NB4 (cell line): ENCODE measurements around the gene DENND1B.

Source experiments
- DNase-seq: peaks from one replicate; pipeline ENCODE4 v3.0.0; 2010; ENCODE audit warnings: low read depth
- H3K4me3 ChIP-seq: one replicate; pipeline ENCODE4 v1.5.1; 2011; ENCODE audit warnings: mild to moderate bottlenecking, low read depth, low read length, moderate library complexity
- CTCF ChIP-seq: IDR thresholded peaks from one replicate; pipeline ENCODE4 v1.5.1; 2012; ENCODE audit warnings: low read depth, low read length
- MAX ChIP-seq: IDR thresholded peaks from 2 replicates; pipeline ENCODE4 v1.6.1; 2011; ENCODE audit warnings: low read depth, low read length
- MYC ChIP-seq: IDR thresholded peaks from 2 replicates; pipeline ENCODE4 v1.6.1; 2011; ENCODE audit warnings: low read depth, low read length
- POLR2A ChIP-seq: IDR thresholded peaks from 2 replicates; pipeline ENCODE4 v1.6.1; 2011; ENCODE audit warnings: mild to moderate bottlenecking; ENCODE audit not compliant: insufficient read length; ENCODE audit errors: extremely low read depth

Gene DENND1B

GRCh38 chr1:197649188-197649587 is 126.1 kb downstream of the DENND1B start:
- H3K4me3 ChIP-seq, result no peak overlapping the region
- no peak for DNase-seq
- TF ChIP-seq MAX (no peak), CTCF (no peak), MYC (no peak), POLR2A (no peak)

- TF ChIP-seq CTCF (no peak), MAX (no peak), POLR2A (no peak), MYC (no peak)
- no peak for DNase-seq
- no peak overlapping the region for H3K4me3 ChIP-seq
Observed at GRCh38 chr1:197638316-197638715, 137.0 kb downstream of the DENND1B start.

- TF ChIP-seq MAX, result no peak
- no peak for TF ChIP-seq MYC
- no peak for TF ChIP-seq POLR2A
- no peak for TF ChIP-seq CTCF
- no peak for DNase-seq
- H3K4me3 ChIP-seq, result no peak overlapping the region
Observed at GRCh38 chr1:197637406-197637805, 137.9 kb downstream of the DENND1B start.

GRCh38 chr1:197633447-197634078 is 141.7 kb downstream of the DENND1B start:
- no peak for DNase-seq
- no peak overlapping the region for H3K4me3 ChIP-seq
- TF ChIP-seq CTCF (no peak), POLR2A (no peak), MAX (no peak), MYC (no peak)

GRCh38 chr1:197632651-197633050 is 142.6 kb downstream of the DENND1B start:
- H3K4me3 ChIP-seq, result no peak overlapping the region
- DNase-seq, result peak; percentile 11
- TF ChIP-seq CTCF (no peak), MYC (no peak), MAX (no peak), POLR2A (no peak)
